HG03095 (cell line): ENCODE results near the gene SPRR2B.
"Not testable (repeated sequence)": the region's sequence is repeated elsewhere in the genome, so short reads cannot be mapped to it uniquely, and the experiment has no call there.

ENCODE experiments used
- ATAC-seq: cut with Tn5 transposase; IDR thresholded peaks from one replicate; pipeline ENCODE4 v1.9.1; 2021; ENCODE audit warnings: moderate library complexity; ENCODE audit not compliant: unreplicated experiment

Gene SPRR2B

GRCh38 chr1:153035211-153035610 is 36.2 kb downstream of the SPRR2B start:
- no peak for ATAC-seq

DNA sequence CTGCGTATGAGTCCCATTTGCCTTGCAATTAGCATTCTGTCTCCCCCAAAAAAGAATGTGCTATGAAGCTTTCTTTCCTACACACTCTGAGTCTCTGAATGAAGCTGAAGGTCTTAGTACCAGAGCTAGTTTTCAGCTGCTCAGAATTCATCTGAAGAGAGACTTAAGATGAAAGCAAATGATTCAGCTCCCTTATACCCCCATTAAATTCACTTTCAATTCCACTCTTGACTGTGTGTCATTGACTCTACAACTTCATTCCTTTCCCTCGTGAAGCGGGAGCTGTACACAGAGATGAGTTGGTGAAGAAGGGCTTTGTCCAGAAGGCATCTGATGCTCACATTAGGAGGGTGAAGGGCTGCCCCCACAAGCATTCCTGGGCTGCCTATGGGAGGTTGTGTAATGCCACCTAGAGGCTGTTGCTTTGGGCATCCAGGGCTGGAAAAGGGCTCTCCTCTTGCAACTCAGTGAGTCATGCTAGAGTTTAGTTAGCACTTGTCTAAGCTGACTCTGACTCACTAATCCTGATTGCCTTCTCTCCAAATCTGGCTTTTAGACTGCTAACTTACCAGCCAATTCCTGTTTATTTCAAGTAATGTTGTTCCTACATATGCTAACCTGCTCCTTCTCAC is 38.6 kb downstream of the SPRR2B start:
- no peak for ATAC-seq

- no peak for ATAC-seq
Measured at GRCh38 chr1:153032073-153032472, 39.3 kb downstream of the SPRR2B start.

DNA sequence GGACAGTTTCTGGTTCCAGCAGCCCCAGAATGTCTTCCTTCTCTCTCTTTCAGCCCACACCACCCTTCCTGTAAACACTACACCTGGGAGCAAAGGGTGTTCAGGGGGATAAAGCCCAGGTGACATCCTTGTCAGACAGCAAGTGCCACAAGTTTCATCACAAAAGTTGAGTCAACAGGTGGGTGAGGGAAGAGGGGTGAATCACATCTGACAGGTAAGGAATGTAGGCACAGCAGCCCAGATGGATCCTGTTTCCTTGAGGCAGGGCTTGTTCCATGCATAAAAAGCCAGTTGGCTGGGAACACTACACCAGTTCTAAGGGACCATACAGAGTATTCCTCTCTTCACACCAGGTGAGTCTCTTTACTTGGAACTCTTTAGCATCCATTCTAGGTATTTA is 40.5 kb downstream of the SPRR2B start, which contains the start of gene SPRR1B:
TSS of gene SPRR1B (plus strand) at position 309 of the 400 bp plus-strand sequence. CDS start 1,143 bp downstream, outside the sequence.
- no peak for ATAC-seq

DNA sequence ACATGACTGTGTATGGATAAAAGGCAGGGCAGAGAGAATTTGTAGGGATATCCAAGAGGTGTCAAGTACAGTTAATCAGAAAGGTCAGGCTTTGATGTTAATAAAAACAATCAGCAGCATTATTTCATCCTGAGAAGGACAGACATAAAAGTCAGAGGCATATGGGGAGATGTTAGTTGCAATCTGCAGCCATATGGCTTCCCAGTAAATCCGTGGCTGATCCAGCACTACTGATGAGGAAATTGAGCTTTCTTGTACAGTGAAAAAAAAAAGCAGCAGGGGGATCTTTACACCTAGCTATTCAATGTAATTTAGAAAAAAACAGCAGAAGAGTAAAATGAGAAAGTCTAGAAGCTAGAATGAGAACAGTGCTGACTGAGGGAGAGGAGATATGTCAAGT is 42.6 kb downstream of the SPRR2B start:
- no peak for ATAC-seq

DNA sequence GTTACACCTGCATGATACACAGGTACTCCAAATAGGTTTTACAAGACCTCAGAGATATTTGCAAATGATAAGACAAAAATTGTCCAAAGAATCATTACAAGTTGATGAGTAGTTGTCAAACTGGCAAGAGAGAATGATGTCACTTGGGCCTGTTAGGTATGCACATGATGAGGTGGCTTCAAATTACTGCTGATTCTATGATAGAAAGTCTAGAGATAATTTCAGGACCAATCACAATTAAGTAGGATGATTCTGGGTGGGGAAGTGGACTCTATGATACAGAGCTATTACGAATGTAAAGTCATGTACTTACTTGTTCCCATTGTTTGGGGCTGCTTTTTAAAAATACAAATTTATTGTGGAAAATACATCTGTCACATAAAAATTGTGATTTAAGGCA is 45.6 kb downstream of the SPRR2B start:
- no peak for ATAC-seq

- ATAC-seq, result no peak
Measured at GRCh38 chr1:153024413-153024812, 47.0 kb downstream of the SPRR2B start.

- no peak for ATAC-seq
Measured at GRCh38 chr1:153023109-153023508, 48.3 kb downstream of the SPRR2B start.

DNA sequence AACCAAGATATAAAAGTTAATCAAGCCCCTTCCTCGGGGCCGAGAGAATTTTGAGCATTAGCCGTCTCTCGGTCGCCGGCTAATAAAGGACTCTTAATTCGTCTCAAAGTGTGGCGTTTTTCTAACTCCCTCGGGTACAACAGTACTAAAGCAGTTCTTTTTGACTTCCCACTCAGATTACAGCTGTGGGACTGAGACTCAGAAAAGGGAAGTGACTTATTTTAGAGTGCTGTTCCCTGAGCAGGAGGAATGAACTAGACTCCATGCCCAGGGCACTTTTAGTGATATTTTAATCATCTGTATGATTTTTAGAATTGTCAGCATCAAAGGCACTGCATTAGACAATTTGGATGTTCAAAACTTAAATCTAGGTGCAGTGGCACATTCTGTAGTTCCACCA is 49.1 kb downstream of the SPRR2B start:
- not testable (repeated sequence) for ATAC-seq

GRCh38 chr1:153021829-153022228 is 49.6 kb downstream of the SPRR2B start:
- ATAC-seq, result not testable (repeated sequence)
